ENCODE measurements around the gene TIGD3.

GRCh38 chr11:65355776-65356393 lies 1.3 kb downstream of the TIGD3 start:
- TF ChIP-seq CTCF (IDR thresholded peaks at IDR 0.05; ENCODE audit: low read length), result no peak
- no peak for TF ChIP-seq EZH2phosphoT487 (IDR thresholded peaks at IDR 0.05; ENCODE audit: low read length)

Data from MM.1S (cell line).